ENCODE data around the gene ALOXE3.

Gene ALOXE3

DNA sequence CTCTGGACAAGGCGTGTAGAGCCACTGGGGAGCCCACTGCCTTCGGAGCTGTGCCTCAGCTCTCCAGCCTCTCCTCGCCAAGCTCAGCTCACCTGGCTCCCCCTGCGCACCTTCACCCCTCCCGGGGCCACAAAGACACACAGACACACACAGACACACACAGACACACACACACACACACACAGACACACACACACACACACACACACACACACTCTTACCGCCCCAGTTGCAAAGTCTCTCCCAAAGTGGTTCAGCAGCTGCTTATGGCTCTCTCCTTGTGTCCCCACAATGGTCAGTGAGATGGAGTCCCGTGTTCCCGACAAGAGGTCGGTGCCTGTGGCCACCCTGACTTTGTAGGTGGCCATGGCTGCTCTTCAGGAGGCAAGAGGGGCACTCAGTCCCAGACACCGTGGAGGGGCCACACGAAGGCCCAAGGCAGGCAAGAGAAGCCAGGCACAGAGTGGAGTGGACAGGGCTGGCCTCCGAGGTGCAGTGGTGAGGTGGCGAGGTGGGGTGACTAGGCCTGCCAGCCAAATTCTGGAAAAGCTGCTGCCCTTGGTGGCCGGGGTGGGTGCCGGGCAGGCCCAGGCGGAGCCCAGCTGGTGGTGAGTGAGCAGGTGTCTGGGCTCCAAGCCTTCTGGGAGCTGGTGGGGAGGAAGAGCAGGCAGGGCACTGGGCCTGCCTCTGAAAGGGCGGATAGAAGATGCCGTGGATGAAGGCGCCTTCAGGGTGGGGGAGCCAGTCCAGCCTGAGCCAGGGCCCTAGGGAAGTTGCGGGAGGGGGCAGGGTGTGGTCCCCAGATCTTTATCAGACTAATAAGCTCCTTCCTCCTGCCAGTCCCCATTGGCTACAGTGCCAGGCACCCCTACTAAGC is 31.0 kb downstream of the ALOXE3 start, which contains the start of gene ALOX12B:
ALOX12B (minus strand) TSS at position 642 of the 877 bp plus-strand sequence; CDS start at position 368, 274 bp downstream.
- TF ChIP-seq, protein P1, sequence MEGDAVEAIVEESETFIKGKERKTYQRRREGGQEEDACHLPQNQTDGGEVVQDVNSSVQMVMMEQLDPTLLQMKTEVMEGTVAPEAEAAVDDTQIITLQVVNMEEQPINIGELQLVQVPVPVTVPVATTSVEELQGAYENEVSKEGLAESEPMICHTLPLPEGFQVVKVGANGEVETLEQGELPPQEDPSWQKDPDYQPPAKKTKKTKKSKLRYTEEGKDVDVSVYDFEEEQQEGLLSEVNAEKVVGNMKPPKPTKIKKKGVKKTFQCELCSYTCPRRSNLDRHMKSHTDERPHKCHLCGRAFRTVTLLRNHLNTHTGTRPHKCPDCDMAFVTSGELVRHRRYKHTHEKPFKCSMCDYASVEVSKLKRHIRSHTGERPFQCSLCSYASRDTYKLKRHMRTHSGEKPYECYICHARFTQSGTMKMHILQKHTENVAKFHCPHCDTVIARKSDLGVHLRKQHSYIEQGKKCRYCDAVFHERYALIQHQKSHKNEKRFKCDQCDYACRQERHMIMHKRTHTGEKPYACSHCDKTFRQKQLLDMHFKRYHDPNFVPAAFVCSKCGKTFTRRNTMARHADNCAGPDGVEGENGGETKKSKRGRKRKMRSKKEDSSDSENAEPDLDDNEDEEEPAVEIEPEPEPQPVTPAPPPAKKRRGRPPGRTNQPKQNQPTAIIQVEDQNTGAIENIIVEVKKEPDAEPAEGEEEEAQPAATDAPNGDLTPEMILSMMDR (IDR thresholded peaks at IDR 0.05) = no peak
- no peak within 1 kb of the TSS for H3K4me3 ChIP-seq
- no peak within 1 kb of the TSS for H3K27ac ChIP-seq
- no peak for DNase-seq (ENCODE audit: low spot score)

DNA sequence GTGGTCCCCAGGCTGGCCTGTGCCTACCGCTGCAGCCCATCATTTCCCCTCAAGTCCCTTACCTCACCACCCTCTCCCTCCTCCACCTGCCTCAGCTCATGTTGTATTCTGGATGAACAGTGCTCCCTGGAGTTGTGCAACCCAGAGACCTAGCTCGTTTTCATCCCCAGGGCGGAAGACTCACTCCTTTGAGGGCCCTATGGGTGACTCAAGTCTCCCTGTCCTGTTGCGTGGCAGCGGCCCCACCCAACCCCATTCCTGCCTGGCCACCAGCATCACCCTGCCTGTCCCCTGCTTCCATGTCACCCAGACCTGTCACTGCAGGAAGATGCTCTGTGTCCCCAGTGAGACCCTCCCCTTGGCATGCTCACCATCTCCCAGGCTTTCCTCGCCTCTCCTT is 34.1 kb downstream of the ALOXE3 start:
- TF ChIP-seq, protein P1 (IDR thresholded peaks at IDR 0.05) = no peak
- no peak overlapping the region for H3K27ac ChIP-seq
- H3K4me3 ChIP-seq = no peak overlapping the region
- DNase-seq (ENCODE audit: low spot score) = no peak

DNA sequence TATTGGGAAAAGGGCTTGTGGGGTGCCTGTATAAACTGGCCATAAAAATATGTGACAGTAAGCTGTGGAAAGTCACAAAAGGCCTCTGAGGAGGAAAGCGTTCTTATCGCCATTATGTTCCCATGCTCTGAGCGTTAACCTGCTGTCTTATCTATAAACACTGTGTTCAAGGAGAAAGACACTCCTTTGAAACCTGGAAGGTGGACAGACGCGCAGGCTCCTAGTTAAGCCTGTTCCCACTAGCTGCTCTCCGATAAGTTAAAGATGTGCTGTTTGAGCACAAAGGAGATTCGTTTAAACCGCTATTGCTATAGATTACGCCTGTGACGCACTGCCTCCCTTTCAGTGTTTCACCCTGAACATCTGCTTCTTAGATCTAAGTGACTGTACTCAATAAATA is 36.0 kb downstream of the ALOXE3 start:
- H3K27ac ChIP-seq = no peak overlapping the region
- H3K4me3 ChIP-seq = no peak overlapping the region
- no peak for DNase-seq (ENCODE audit: low spot score)
- TF ChIP-seq, protein P1 (IDR thresholded peaks at IDR 0.05) = no peak

DNA sequence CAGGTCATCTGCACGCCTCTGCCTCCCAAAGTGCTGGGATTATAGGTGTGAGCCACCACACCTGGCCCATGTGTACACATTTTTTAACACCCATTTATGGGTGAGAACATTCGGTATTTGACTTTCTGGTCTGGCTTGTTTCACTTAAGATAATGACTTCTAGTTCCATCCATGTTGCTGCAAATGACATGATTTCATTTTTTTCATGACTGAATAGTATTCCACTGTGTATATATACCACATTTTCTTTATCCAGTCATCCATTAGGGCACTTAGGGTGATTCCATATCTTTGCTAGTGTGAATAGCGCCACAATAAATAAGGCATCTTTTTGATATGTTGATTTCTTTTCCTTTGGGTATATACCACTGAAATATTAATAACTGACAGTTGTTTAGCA is 36.4 kb downstream of the ALOXE3 start:
- TF ChIP-seq, protein P1 (IDR thresholded peaks at IDR 0.05) = no peak
- Histone ChIP-seq H3K27ac (no peak overlapping the region), H3K4me3 (no peak overlapping the region)
- no peak for DNase-seq (ENCODE audit: low spot score)

DNA sequence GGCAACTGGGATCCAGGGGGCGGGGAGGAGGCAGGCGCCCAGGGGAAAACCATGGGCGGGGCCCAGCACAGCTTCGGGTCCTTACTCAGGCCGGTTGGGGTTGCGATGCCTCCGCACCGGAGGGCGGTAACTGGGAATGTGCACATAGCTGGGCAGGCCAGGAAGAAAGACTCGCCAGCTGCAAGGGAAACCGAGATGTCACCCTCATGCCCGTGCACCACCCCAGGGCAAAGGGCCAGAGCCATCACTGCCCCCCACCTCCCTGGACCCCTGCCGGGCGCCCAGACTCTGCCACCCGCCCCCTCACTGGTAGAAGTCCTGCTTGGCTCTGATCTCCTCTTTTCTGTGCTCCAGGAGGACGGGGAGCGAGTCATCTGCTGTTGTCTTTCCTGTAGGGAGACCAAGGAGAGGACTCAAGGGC is 37.5 kb downstream of the ALOXE3 start:
- no peak for DNase-seq (ENCODE audit: low spot score)
- no peak overlapping the region for H3K27ac ChIP-seq
- no peak overlapping the region for H3K4me3 ChIP-seq
- TF ChIP-seq, protein P1 (IDR thresholded peaks at IDR 0.05) = no peak

DNA sequence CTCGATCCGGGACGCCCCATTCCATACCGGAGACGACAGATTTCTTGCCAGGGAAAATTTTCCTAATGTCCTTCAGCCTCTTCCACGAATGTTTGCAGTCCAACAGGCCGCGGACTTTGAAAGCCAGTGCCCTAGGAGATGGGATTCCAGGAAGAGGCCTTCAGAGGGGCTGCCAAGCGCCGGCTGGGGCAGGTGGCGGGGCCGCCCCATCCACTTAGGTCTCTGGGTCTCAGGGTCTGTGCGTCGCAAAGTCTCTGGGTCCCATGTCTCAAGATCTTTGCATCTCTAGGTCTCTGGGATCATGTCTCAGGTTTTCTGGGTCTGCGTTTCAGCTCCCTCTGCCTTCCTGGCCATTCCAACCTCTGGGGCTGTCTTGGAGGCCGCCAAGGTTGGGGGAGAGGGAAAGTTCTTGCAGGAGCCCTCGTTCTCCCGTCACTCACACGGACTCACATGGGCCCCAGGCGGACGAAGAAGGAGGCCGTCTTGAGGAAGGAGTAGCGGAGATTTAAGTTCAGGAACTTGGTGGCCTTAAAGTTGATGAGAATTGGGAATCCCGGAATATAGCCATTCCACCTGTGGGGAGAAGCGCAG is 38.0 kb downstream of the ALOXE3 start:
- DNase-seq (ENCODE audit: low spot score) = no peak
- no peak overlapping the region for H3K27ac ChIP-seq
- TF ChIP-seq, protein P1 (IDR thresholded peaks at IDR 0.05) = no peak
- peak overlapping the region; percentile 64 for H3K4me3 ChIP-seq

Measured in coronary artery (tissue), 2 donors.